CD4-positive, alpha-beta T cell (primary cell): ENCODE results near the gene SKP1. TPM values are rescaled to one million over a fixed set of nuclear protein-coding genes. Genes with fewer than 3 reads are reported as not detected.

Experiments used
- ATAC-seq: fragments of 200-7000 bp; cut with Tn5 transposase; one replicate; pipeline ENCODE4 v1.10.0; 2022; ENCODE audit warnings: mild to moderate bottlenecking; ENCODE audit not compliant: poor library complexity
- CTCF ChIA-PET: fragments of 350-600 bp; sonication (Branson Sonifier 250); formaldehyde crosslinking; loops from one replicate; lab custom pipeline; 2021; ENCODE audit warnings: antibody characterized with exemption, inconsistent platforms; lab: Charles Lee
- POLR2A ChIA-PET: fragments of 350-600 bp; sonication (Branson Sonifier 250); formaldehyde crosslinking; loops from one replicate; lab custom pipeline; 2021; ENCODE audit warnings: antibody characterized with exemption, inconsistent platforms; lab: Charles Lee
- DNase-seq, 14 experiments: peaks; one replicate each; pipeline ENCODE4 v3.0.0-alpha.2; 2013 to 2020; ENCODE audit warnings: mixed read lengths in 2 of 14
- H3K27ac ChIP-seq, 2 donors: one replicate each; pipeline versions ENCODE4 v1.5.1 to v1.7.0; 2013; ENCODE audit warnings: low read length in 2 of 2, low read depth in 1 of 2, mild to moderate bottlenecking in 1 of 2
- H3K27me3 ChIP-seq, 2 experiments: 1 replicate in 1 of 2; 2 replicates in 1 of 2; pipeline versions ENCODE4 v1.6.1 to v1.7.0; 2013; ENCODE audit warnings: low read length in 2 of 2, control low read depth in 1 of 2, mild to moderate bottlenecking in 1 of 2, moderate library complexity in 1 of 2; ENCODE audit not compliant: insufficient read depth in 2 of 2, control insufficient read depth in 1 of 2
- H3K36me3 ChIP-seq: one replicate; pipeline ENCODE4 v1.6.1; 2013; ENCODE audit warnings: low read length, control low read depth; ENCODE audit not compliant: insufficient read depth
- H3K4me1 ChIP-seq: one replicate; pipeline ENCODE4 v1.6.1; 2013; ENCODE audit warnings: low read length, control low read depth; ENCODE audit not compliant: insufficient read depth
- H3K4me3 ChIP-seq: one replicate; pipeline ENCODE4 v1.5.1; 2013; ENCODE audit warnings: mild to moderate bottlenecking, low read length, moderate library complexity
- H3K9me3 ChIP-seq, 2 experiments: 1 replicate in 1 of 2; 2 replicates in 1 of 2; pipeline versions ENCODE4 v1.6.1 to v1.7.0; 2013; ENCODE audit warnings: low read length in 2 of 2, mild to moderate bottlenecking in 2 of 2, control low read depth in 1 of 2, moderate library complexity in 1 of 2; ENCODE audit not compliant: control insufficient read depth in 1 of 2, insufficient read depth in 1 of 2
- H3K27ac Mint-ChIP-seq: one replicate; pipeline ENCODE4 v1.8.0; 2020; ENCODE audit warnings: mixed read lengths
- H3K27me3 Mint-ChIP-seq: one replicate; pipeline ENCODE4 v1.8.0; 2021; ENCODE audit warnings: mixed read lengths
- H3K36me3 Mint-ChIP-seq: one replicate; pipeline ENCODE4 v1.8.0; 2021; ENCODE audit warnings: low read depth, mixed read lengths
- H3K4me1 Mint-ChIP-seq: one replicate; pipeline ENCODE4 v1.8.0; 2021; ENCODE audit warnings: low read depth, mixed read lengths
- H3K4me3 Mint-ChIP-seq: one replicate; pipeline ENCODE4 v1.8.0; 2020; ENCODE audit warnings: mild to moderate bottlenecking, mixed read lengths
- H3K9me3 Mint-ChIP-seq: one replicate; pipeline ENCODE4 v1.8.0; 2020; ENCODE audit warnings: mixed read lengths
- CTCF ChIP-seq: fragments of 200-600 bp; IDR thresholded peaks from one replicate; pipeline ENCODE4 v1.8.0; 2022; ENCODE audit warnings: antibody characterized with exemption, mild to moderate bottlenecking
- intact Hi-C, 2 experiments: fragments of 100-400 bp; cut with DNase I in 1 of 2; cut with micrococcal nuclease in 1 of 2; formaldehyde crosslinking; loops; one replicate each; pipeline versions ENCODE4 v1.15.1 to v1.9.0; 2023 to 2025; cut with DNase I, micrococcal nuclease
- total RNA-seq, 174 experiments: library from RNA in 2 of 174; stranded (reverse) in 2 of 174; gene quantifications; one replicate each; pipeline ENCODE4 v1.2.3 and lab custom pipeline; 2021 to 2026

The SKP1 gene
- total RNA-seq, 2 experiments from 2014 or later = 303 to 314 TPM

- ATAC-seq = peak; percentile 7
- intact Hi-C loops = no loop called here
- Histone ChIP-seq H3K27ac (no peak overlapping the region), H3K9me3 (no peaks in the 10 kb centered on the region), H3K4me3 (no peak overlapping the region), H3K4me1 (peaks cover 59% of the 10 kb centered on the region), H3K27me3 (no peaks in the 10 kb centered on the region), H3K36me3 (peaks cover 84% of the 10 kb centered on the region)
- ChIA-PET CTCF (interaction anchor here (2.4 kb wide), 1 partner anchor 108 kb away, joined by 35 read pairs; no protein-coding TSS in a partner anchor), POLR2A (interaction anchor here (0.8 to 24.9 kb wide), 9 partner anchors 8 to 318 kb away, joined by 3 to 350 read pairs (median 12); partner anchors contain the start of gene SKP1)
- peaks cover 74% of the 10 kb centered on the region for H3K4me1 Mint-ChIP-seq
- no peaks in the 10 kb centered on the region for H3K27me3 Mint-ChIP-seq
- peak; percentile 11 for TF ChIP-seq CTCF
- H3K36me3 Mint-ChIP-seq = peaks cover 91% of the 10 kb centered on the region
- peak overlapping the region; percentile 52 for H3K4me3 Mint-ChIP-seq
- peak overlapping the region; percentile 89 for H3K27ac Mint-ChIP-seq
- peak in 6 of 14 experiments; percentile 2 to 36 (median 28) for DNase-seq
- no peaks in the 10 kb centered on the region for H3K9me3 Mint-ChIP-seq
Measured at GRCh38 chr5:134148316-134148715, 28.4 kb downstream of the SKP1 start.

GRCh38 chr5:134146651-134147518 is 29.9 kb downstream of the SKP1 start:
- Histone ChIP-seq H3K27ac (no peak overlapping the region), H3K4me1 (peaks cover 51% of the 10 kb centered on the region), H3K36me3 (peaks cover 84% of the 10 kb centered on the region), H3K27me3 (no peaks in the 10 kb centered on the region), H3K4me3 (no peak overlapping the region), H3K9me3 (no peaks in the 10 kb centered on the region)
- POLR2A ChIA-PET = interaction anchor here (0.8 to 24.9 kb wide), 9 partner anchors 8 to 121 kb away, joined by 3 to 350 read pairs (median 12); partner anchors contain the start of gene SKP1
- intact Hi-C loops = loop anchor here (1.0 kb wide), 1 partner anchor 108 kb away; no protein-coding TSS in a partner anchor
- peaks cover 64% of the 10 kb centered on the region for H3K4me1 Mint-ChIP-seq
- no peak for ATAC-seq
- CTCF ChIA-PET = interaction anchor here (0.8 to 2.4 kb wide), 6 partner anchors 35 to 121 kb away, joined by 3 to 35 read pairs (median 4); no protein-coding TSS in a partner anchor
- peak overlapping the region; percentile 53 for H3K4me3 Mint-ChIP-seq
- peak in 7 of 14 experiments; percentile 1 to 34 (median 8) for DNase-seq
- no peaks in the 10 kb centered on the region for H3K27me3 Mint-ChIP-seq
- H3K36me3 Mint-ChIP-seq = peaks cover 92% of the 10 kb centered on the region
- H3K27ac Mint-ChIP-seq = peak overlapping the region; percentile 98
- no peaks in the 10 kb centered on the region for H3K9me3 Mint-ChIP-seq
- TF ChIP-seq CTCF = no peak

GRCh38 chr5:134145779-134146581 is 30.8 kb downstream of the SKP1 start:
- intact Hi-C loops = loop anchor here (1.0 kb wide), 1 partner anchor 107 kb away; no protein-coding TSS in a partner anchor
- POLR2A ChIA-PET = interaction anchor here (0.9 to 24.9 kb wide), 9 partner anchors 8 to 170 kb away, joined by 3 to 350 read pairs (median 12); partner anchors contain the start of gene SKP1
- ATAC-seq (peak; percentile 71), DNase-seq (peak; percentile 73 to 89 (median 84))
- peaks cover 50% of the 10 kb centered on the region for H3K4me1 ChIP-seq
- no peak overlapping the region for H3K4me3 ChIP-seq
- H3K9me3 ChIP-seq = no peaks in the 10 kb centered on the region
- Mint-ChIP-seq H3K9me3 (no peaks in the 10 kb centered on the region), H3K27ac (peak overlapping the region; percentile 98), H3K4me3 (peak overlapping the region; percentile 46), H3K36me3 (peaks cover 93% of the 10 kb centered on the region), H3K27me3 (no peaks in the 10 kb centered on the region), H3K4me1 (peaks cover 64% of the 10 kb centered on the region)
- TF ChIP-seq CTCF = peak; percentile 95
- CTCF ChIA-PET = interaction anchor here (0.7 to 8.1 kb wide), 9 partner anchors 34 to 120 kb away, joined by 3 to 114 read pairs (median 4); no protein-coding TSS in a partner anchor
- H3K27me3 ChIP-seq = no peaks in the 10 kb centered on the region
- H3K27ac ChIP-seq = peak overlapping the region in 1 of 2 donors; percentile 48
- peaks cover 88% of the 10 kb centered on the region for H3K36me3 ChIP-seq
